ENCODE measurements around the gene TOMM20. TPM values are rescaled to one million over a fixed set of nuclear protein-coding genes. Genes with fewer than 3 reads are reported as not detected.

Gene TOMM20
- total RNA-seq, 1 experiment from 2014 or later = 197 TPM

DNA sequence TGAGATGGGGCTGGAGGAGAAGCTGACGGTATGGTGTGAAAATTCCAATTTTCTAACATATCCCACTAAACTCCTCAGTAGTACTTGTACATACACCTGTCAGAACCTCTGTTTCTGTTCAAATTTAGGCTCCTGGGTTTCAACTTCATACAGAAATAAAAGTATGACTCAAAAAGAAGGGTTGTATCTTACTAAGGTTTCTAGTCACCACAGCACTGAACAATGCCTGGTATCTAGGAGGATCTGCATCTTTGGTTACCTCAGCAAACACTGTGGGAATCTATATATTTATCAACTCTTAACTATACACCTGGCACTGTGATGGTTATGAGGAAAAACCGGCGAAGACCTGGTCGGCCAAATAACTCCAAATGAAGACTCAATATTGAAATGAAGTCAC, 18.6 kb upstream of the TOMM20 start:
- Histone ChIP-seq H3K23ac (ENCODE audit: insufficient read length, low read depth, low read length) (no peak overlapping the region), H4K91ac (ENCODE audit: insufficient read length, low read depth, low read length) (no peak overlapping the region), H3K56ac (ENCODE audit: insufficient read length, low read depth, low read length) (no peak overlapping the region), H3K9ac (ENCODE audit: extremely low read depth, insufficient read length, low read length) (no peak overlapping the region), H3K4me2 (ENCODE audit: insufficient read depth, insufficient read length, low read length) (no peak overlapping the region), H2AFZ (ENCODE audit: low read length) (no peak overlapping the region), H4K5ac (ENCODE audit: insufficient read length, low read depth, low read length) (no peak overlapping the region), H3K4me1 (ENCODE audit: insufficient read depth, low read length) (no peaks in the 10 kb centered on the region), H3K14ac (ENCODE audit: insufficient read depth, low read length) (no peak overlapping the region), H3K27me3 (ENCODE audit: insufficient read depth, low read length) (no peaks in the 10 kb centered on the region), H4K8ac (replicated peaks; ENCODE audit: insufficient read length, low read depth, low read length) (no peak overlapping the region), H3T11ph (ENCODE audit: low read length) (no peak overlapping the region), H3K79me2 (ENCODE audit: insufficient read depth, low read length) (no peaks in the 10 kb centered on the region; the same call in 1 of the 2 replicates), H3K27ac (ENCODE audit: insufficient read length, low read depth, low read length) (no peak overlapping the region), H2BK20ac (ENCODE audit: low read depth, low read length, poor library complexity, severe bottlenecking) (no peak overlapping the region), H4K20me1 (ENCODE audit: control insufficient read depth, insufficient read depth, insufficient read length) (no peaks in the 10 kb centered on the region), H2BK15ac (ENCODE audit: low read depth, low read length) (no peak overlapping the region), H2BK120ac (ENCODE audit: low read depth, low read length, poor library complexity, severe bottlenecking) (no peak overlapping the region), H2AK5ac (ENCODE audit: insufficient read length, low read length) (no peak overlapping the region), H3K9me3 (ENCODE audit: control insufficient read depth, low read depth, low read length) (no peaks in the 10 kb centered on the region), H3K4ac (ENCODE audit: low read depth, low read length) (no peak overlapping the region), H3K23me2 (ENCODE audit: insufficient read length, low read depth, low read length, poor library complexity, severe bottlenecking) (no peaks in the 10 kb centered on the region), H3K79me1 (ENCODE audit: insufficient read depth, low read depth, low read length, poor library complexity, severe bottlenecking) (peaks cover 8% of the 10 kb centered on the region), H2BK5ac (ENCODE audit: insufficient read length, low read length) (no peak overlapping the region), H2BK12ac (ENCODE audit: insufficient read length, low read depth, low read length) (no peak overlapping the region), H3K18ac (ENCODE audit: insufficient read length, low read depth, low read length) (no peak overlapping the region)
- Mint-ChIP-seq H3K4me3 (no peak overlapping the region), H3K27me3 (ENCODE audit: low read depth) (no peaks in the 10 kb centered on the region), H3K27ac (no peak overlapping the region), H3K4me1 (no peaks in the 10 kb centered on the region), H3K9me3 (no peaks in the 10 kb centered on the region), H3K36me3 (ENCODE audit: insufficient read depth in 1 of 3, low read depth in 3 of 3) (peaks cover 43 to 86% (median 83%) of the 10 kb centered on the region in 3 experiments; a peak in 6 of 7 replicates)
- no CpG with 5 or more reads among the region's 4 CpGs for WGBS (ENCODE audit: extremely low coverage, insufficient read length, low lambda C conversion rate)
- TF ChIP-seq, protein P1, sequence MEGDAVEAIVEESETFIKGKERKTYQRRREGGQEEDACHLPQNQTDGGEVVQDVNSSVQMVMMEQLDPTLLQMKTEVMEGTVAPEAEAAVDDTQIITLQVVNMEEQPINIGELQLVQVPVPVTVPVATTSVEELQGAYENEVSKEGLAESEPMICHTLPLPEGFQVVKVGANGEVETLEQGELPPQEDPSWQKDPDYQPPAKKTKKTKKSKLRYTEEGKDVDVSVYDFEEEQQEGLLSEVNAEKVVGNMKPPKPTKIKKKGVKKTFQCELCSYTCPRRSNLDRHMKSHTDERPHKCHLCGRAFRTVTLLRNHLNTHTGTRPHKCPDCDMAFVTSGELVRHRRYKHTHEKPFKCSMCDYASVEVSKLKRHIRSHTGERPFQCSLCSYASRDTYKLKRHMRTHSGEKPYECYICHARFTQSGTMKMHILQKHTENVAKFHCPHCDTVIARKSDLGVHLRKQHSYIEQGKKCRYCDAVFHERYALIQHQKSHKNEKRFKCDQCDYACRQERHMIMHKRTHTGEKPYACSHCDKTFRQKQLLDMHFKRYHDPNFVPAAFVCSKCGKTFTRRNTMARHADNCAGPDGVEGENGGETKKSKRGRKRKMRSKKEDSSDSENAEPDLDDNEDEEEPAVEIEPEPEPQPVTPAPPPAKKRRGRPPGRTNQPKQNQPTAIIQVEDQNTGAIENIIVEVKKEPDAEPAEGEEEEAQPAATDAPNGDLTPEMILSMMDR (conservative IDR thresholded peaks at IDR 0.05) = no peak
- no peak for DNase-seq

Data from H9 (cell line).